Ramos (cell line): Measurements from ENCODE around the gene STXBP4.

ENCODE experiments used
- in situ Hi-C: fragments of 300-500 bp; cut with MboI; formaldehyde crosslinking; loops from one replicate; pipeline ENCODE4 v1.14.3; 2022; ENCODE audit warnings: low sequenced_read_pairs; ENCODE audit not compliant: unreplicated experiment

The STXBP4 gene, protein sequence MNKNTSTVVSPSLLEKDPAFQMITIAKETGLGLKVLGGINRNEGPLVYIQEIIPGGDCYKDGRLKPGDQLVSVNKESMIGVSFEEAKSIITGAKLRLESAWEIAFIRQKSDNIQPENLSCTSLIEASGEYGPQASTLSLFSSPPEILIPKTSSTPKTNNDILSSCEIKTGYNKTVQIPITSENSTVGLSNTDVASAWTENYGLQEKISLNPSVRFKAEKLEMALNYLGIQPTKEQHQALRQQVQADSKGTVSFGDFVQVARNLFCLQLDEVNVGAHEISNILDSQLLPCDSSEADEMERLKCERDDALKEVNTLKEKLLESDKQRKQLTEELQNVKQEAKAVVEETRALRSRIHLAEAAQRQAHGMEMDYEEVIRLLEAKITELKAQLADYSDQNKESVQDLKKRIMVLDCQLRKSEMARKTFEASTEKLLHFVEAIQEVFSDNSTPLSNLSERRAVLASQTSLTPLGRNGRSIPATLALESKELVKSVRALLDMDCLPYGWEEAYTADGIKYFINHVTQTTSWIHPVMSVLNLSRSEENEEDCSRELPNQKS

DNA sequence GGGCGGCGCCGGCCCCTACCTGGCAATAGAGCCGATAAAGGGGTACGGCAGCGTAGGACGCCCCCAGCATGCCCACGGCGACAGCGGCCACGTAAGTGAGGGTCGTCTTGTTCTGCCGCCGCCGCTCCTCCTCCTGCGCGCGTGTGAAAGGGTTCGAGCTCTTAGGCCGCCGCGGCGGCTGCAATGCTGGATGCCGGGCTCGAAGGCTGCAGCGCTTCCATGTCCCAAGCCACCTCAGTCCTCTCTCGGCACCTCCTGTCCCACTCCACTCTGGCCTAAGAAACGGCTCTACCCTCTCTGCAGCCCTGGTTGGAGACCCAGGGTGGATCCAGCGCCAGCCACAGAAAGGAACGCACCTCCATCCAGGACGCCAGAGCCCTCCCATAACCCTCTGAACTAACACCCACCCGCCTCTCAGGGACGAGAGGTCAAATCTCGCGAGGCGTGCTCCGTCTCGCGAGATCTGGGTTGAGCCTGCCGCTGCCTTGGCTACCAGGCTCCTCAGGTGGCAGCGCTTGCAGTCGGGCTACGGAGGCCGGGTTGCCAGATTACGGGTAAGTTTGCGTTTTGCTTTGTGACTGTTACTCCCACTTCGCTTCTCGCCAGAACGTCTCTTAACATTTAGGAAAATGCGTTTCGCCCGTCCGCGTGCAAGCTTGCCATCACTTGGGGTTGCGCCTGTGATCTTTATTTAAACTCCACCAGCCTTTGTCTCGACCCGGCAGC is at the start of gene STXBP4, which contains the start of gene COX11:
TSS of gene STXBP4 (plus strand) at position 504 of the 726 bp plus-strand sequence. CDS start 17,455 bp downstream, outside the sequence.
TSS of gene COX11 (minus strand) at position 393 of the 726 bp plus-strand sequence. CDS start at position 385, 8 bp downstream.
- in situ Hi-C loops = no loop called here

DNA sequence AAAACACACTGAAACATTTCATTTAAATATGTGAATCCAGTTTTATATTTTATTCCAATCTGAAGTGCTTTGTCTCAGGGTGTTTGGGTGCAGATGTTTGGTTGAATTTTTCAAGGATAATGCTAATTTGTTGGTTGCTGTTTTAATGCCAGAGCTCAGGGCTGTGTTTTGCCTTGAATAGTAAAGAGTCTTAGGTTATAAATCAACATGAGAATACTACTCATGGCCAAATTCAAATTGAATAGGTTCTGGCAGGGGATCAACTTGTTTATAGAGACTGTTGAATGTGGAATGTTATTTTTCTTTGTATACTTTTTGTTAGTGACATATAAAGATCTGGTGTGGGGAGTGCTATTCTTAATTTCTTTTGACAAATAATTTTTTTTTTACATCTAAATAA is 49.1 kb upstream of the STXBP4 start:
- in situ Hi-C loops = no loop called here

DNA sequence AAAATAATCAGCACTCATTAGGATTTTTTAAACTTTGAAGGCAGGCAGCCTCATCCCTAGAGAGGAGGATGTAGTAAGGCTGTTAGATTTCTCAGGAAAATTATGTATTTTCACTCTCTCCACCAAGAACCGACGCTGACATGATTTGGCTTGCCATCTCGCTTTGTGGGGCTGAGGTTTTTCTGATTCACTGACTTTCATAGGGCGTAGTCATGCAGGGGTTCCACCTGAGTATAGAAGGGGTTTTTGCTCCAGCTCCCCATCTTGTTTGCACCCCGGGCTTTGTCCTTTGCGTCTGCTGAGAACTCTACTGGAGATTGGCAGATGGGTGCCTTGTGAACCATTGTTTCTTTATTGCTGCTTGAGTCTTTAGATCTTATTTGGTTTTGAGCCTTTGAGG is 47.7 kb upstream of the STXBP4 start:
- in situ Hi-C loops = no loop called here

DNA sequence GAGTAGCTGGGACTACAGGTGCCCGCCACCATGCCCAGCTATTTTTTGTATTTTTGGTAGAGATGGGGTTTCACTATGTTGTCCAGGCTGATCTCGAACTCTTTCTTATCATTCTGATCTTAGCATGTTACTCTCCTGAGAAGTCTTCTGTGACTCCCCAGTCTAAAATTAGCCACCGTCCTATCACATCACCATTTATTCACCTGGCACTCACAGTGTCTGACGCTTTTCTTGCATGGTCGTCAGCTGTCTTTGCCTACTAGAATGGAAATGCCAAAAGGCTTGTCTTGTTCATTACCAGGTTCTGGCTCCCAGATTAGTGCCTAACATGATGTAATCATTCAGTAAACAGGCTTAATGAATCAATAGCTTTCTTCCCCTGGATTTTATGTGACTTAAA is 44.2 kb upstream of the STXBP4 start:
- in situ Hi-C loops = no loop called here

DNA sequence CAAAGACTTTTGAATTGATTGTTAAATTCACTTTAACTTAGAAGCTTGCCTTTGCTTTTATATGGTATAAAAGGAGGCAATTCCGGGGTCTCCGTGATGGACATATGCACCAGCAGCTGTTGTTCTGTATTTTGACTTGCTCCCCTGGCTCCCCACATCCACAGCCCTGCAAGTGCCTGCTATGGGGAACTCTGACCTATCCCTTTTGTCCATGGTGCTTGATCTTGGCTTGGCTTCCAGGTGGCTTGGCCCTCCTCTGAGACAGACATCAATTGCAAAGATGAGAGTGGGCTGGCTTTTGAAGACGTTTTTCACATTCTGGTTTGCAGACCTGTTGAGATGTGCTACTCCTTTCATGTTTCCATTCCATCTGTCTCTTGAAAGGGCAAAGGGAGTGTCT is 41.0 kb upstream of the STXBP4 start:
- in situ Hi-C loops = no loop called here

DNA sequence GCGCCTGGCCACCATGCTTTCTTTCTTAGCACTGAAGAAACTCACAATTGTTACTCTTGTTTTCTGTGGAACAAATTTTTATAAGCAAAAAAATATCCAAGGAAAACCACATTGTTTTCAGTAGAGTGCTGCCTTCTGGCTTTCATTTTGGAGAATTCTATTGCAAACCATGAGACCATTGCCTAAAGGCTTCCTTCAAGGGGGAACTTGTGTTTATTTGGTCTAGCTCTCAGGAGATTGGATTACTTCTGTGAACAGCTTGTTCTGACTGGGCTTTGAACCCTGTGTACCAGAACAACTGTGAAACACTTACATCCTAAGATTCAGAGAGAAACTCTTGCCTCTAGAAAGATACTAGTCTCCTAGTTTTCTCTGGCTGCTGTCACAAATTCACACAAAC is 35.9 kb upstream of the STXBP4 start:
- in situ Hi-C loops = no loop called here

DNA sequence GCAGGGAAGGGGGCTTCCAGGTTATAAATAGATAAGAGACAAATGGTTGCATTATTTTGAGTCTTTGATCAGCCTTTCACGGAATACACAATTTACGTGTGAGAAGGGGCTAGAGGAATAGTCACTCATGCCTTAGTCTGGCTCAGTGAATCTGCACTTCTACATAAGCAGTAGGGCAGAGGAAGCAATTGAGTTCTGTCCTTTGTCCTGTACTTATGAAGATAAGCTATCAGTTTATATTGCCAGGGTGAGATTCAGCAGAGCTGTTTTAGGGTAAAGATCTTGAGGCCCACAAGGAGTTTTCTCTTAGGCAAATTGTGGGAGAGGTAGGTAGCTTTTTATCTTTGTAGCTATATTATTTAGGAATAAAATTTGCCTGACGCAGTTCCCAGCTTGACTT is 34.6 kb upstream of the STXBP4 start:
- in situ Hi-C loops = no loop called here

DNA sequence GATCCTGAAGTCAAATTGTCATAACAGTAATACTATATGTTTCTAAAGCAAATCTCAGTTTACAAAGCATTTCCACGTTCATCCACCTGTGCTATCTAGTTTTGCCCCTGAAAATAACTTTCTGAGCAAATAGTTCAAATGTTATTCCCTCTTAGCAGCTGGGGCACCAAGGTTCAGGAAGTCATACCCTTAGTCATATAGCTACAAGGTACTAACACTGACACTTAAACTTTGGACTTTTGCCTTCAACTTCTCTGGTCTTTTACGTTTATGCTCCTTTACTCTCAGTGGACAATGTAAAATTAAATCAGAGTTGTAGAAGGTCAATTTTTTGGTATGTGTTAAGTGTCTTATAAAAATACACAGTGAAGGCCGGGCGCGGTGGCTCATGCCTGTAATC is 33.1 kb upstream of the STXBP4 start:
- in situ Hi-C loops = no loop called here

DNA sequence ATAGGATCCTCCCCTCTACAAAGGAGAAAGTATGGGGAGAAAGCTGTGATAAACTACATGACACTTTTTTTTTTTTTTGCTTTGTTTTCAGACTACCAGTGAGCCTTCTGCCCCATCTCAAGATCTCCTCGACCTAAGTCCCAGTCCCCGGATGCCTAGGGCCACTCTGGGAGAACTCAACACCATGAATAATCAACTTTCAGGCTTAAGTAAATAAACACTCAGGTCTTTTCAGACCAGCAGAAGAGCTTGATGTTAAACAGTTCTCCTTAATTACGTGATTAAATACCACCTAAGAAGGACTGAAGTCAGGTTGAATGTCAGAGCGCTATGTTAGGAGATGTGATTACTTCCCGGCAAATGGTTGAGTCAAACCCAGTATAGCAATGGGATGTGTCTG is 31.5 kb upstream of the STXBP4 start:
- in situ Hi-C loops = no loop called here

DNA sequence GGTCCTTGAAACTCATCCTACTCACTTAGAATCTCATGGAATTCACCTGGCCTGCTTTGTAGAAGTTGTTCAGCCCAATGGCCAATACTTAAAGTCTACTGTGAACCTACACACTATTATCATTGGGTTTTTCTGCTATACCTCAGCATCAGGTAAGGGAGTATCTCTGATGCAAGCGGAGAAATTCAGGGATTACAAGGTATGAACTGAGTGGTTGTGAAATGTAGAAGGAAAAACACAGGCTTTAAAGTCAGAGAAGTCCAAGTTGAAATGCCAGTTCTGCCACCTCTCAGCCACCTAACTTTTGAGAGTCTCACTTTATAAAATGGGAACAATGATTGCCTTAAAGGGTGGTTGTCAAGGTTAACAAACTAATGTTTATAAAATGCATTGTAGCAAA is 31.1 kb upstream of the STXBP4 start:
- in situ Hi-C loops = no loop called here

DNA sequence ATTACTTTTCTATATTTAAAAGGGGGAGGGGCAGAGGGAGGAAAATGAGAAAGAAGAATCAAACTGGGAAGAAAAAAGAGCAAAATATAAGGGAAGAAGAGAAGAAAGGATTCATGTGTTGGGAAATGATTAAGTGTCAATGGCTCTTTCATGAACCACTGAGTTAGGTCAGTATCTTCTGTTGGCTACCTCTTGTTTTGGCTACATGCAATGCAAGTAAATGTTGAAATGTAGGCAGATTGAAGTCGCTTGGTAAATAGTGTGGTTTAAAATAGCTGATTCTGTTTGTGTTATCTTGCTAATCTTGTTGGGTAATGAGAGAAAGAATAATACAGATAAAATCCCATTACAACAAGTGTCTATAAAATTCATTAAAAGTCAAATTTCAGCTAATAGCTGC is 27.3 kb upstream of the STXBP4 start:
- in situ Hi-C loops = no loop called here

DNA sequence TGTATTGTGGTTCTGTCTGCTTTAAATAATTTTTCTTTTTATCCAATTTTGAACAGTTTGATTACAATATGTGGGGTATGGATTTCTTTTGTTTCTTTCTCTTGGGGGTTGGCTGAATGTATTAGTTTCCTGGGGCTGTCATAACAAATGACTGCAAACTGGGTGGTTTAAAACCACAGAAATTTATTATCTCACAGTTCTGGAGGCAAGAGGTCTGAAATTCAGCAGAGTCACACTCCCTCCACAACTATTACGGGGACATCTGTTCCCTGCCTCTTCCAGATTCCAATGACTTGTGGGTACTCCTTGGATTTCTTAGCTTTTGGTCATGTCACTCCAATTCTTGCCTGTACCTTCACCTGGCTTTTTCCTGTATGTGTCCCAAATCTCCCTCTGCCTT is 23.8 kb upstream of the STXBP4 start:
- in situ Hi-C loops = no loop called here

DNA sequence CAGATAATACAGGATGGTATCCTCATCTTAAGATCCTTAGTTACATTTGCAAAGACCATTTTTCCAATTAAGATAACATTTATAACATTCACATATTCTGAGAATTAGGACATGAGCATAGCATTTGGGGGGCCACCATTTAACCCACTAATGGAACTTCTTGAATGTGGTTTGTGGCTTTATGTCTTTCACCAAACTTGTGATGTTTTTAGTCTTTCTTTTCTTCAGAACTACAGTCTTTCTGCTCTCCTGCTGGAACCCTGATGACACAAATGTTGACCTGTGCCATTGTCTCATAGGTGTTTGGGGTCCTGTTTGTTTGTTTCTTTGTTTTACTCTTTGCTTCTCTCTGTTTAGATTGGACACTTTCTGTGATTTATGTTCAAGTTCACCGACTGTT is 23.3 kb upstream of the STXBP4 start:
- in situ Hi-C loops = no loop called here

DNA sequence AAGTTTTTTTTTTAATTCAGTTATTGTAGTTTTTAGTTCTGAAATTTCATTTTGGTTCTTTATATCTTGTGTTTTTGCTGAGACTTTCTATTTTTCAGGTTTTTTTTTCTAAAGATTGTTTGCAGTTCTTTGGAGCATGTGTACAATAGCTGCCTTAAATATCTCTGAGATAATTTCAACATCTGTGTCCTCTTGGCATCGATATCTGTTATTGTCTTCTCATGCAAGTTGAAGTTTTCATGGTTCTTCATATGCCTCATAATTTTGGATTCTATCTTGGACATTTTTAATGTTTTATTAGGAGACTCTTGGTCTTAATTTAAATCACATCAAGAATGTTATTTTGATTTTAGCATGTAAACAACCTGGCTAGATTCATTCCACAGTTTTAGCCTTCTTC is 22.9 kb upstream of the STXBP4 start:
- in situ Hi-C loops = no loop called here

DNA sequence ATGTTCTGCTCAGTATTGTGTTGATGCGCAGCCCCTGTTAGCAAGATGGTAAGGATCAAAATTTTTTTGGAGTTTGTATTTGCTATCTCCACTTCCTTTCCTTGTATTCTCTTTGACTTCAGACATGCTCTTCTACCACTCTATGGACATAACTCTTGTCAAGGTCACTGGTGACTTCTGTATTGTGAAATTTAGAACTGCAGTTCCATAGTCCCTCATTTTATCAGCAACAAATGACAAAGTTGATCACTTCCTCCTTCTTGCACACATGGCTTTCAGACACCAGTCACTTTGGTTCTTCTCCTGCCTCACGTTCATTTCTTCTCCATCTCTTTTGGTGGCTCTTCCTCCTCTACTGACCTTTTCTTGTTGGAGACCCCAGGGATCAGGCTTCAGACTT is 21.2 kb upstream of the STXBP4 start:
- in situ Hi-C loops = no loop called here

DNA sequence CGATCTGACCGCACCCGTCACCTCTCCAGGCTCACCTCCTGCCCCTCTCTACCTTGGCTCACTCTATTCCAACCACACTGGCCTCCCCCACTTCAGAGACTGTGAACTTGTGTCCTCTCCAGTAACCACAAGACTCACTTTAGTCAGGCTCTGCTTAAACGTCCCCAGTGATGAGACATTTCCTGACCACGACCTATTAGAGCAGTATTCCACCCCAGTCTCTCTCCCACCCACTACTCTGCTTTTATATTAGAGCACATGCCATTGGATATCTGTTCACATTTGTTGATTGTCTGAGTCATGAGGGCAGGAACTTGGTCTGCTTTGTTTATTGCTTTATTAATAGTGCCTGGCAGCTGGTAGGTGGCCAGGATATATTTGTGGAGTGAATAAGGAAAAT is 20.2 kb upstream of the STXBP4 start:
- in situ Hi-C loops = no loop called here

DNA sequence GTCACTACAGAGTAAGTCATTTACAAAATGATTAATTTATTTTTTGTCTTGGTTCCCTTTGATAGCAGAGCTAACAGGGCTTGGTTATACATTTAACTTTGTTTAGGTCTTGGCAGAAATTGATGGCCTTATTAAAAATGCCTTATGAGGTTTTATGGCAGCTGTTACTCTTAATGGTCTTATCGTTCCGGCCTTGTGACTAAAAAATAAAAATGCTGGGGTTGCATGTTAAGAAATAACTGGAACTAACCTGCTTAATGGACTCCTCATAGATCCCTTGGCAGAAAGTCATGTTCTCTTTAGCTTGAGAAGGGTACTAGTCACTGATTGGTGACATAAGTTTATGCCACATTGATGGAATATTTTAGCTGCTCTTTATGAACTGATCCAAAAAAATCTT is 18.4 kb upstream of the STXBP4 start:
- in situ Hi-C loops = no loop called here

DNA sequence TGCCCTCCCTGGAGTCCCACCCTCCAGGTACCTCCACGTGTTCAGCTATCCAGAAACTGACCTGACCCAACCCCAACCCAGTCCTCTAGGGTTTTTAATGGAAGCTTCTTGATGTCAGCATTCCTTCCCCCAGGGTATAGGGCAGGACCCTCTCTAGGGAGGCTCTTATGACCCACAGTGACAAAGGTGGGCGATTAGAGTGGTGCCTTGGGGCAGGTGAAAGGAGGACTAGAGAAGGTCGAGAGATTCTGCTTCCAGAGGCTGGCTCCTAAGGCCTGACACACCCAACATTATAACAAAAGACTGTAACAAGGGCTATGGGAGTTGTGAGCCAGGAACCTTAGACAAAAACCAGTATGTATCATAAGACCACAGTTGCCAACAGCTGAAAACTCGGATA is 17.3 kb upstream of the STXBP4 start:
- in situ Hi-C loops = no loop called here

DNA sequence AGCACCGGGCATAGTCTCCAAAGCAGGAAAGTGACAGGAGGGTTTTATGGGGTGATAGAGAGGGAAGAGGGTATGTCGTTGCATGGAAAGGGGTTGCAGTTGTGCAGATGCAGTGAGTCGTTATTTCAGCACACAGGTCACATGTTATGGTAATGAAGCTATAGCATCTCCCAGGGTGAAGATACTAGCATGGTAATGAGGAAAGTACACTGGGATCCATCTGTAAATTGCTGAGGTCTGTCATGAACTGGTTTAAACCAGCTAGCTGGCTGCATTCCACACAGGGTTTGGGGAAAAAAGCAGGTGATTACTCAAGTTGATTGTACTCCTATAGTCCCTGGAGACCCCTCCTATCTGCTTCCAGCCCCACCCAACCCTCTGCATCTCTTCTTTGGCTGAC is 11.8 kb upstream of the STXBP4 start:
- in situ Hi-C loops = no loop called here

DNA sequence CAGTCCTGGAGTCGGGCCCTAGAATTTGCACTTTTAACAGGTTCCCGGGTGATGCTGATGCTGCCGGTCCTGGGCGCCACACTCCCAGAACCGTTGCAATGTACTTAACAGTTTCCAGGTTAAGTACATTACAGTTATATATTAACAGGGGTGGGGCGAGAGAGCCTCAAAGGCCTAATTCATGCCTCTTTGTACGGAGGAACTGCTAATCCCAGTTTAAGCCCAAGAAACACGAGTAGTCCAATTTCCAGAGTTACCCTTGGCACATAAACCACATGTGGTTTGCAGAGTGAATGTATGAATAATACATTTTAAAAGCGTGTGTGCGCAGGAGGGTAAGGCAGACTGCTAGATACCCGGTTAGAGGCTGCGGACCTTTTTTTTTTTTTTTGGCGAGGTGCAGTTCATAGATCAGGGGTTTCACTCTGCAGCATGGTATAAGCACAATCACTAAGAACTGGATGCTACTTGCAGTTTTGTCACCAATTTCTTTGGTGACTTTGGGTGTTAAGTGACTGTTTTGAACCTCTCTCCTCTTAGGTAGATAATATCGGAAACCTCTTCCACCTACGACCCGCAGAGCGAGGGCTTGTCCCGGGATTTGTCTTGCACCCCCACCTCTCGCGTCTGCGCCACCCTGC is 824 bp upstream of the STXBP4 start:
- in situ Hi-C loops = no loop called here

DNA sequence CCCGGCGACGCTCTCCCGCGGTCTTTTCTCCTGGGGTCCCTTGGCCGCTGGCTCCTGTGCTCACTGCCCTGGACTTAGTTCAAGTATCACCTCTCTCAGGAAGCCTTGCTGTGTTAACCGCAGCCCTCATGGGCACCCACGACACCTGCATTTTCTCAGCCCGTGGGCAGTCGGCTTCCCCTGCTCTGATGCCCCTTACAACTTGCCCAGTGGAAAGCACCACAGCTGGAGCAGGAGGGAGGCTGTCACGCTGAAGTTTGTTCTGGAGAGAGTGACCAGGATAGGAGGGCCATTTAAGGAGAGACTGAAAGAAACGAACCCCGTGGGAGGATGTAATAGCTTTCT is 395 bp downstream of the STXBP4 start:
- in situ Hi-C loops = no loop called here
